GM19324 (cell line): Measurements from ENCODE around the gene PLCG2.
"Not testable (repeated sequence)": the region's sequence is repeated elsewhere in the genome, so short reads cannot be mapped to it uniquely, and the experiment has no call there.

Source experiments
- ATAC-seq: cut with Tn5 transposase; IDR thresholded peaks from one replicate; pipeline ENCODE4 v1.9.1; 2021; ENCODE audit warnings: mild to moderate bottlenecking, moderate library complexity; ENCODE audit not compliant: unreplicated experiment, low FRiP score

PLCG2 gene

GRCh38 chr16:81752876-81753227 is 26.2 kb upstream of the PLCG2 start:
- no peak for ATAC-seq

DNA sequence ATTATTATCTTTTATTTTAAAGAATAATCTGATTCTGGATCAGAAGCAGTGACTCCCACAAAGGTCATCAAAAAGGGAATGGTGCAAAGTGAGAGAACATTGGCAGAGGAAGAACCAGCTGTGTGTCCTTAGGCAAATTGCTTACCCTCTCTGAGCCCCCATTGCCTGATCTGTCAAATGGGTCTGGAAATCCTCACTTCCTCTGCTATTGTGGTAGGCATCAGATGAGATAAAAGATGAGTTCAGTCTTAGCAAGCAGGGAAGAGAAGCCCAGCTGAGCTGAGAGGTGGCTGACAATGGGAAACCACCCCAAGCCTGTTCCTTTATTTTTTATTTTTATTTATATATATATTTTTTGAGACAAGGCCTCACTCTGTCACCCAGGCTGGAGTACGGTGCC is 24.2 kb upstream of the PLCG2 start:
- ATAC-seq = no peak

- no peak for ATAC-seq
These were observed 23.0 kb upstream of the PLCG2 start for GRCh38 chr16:81755915-81756614.

DNA sequence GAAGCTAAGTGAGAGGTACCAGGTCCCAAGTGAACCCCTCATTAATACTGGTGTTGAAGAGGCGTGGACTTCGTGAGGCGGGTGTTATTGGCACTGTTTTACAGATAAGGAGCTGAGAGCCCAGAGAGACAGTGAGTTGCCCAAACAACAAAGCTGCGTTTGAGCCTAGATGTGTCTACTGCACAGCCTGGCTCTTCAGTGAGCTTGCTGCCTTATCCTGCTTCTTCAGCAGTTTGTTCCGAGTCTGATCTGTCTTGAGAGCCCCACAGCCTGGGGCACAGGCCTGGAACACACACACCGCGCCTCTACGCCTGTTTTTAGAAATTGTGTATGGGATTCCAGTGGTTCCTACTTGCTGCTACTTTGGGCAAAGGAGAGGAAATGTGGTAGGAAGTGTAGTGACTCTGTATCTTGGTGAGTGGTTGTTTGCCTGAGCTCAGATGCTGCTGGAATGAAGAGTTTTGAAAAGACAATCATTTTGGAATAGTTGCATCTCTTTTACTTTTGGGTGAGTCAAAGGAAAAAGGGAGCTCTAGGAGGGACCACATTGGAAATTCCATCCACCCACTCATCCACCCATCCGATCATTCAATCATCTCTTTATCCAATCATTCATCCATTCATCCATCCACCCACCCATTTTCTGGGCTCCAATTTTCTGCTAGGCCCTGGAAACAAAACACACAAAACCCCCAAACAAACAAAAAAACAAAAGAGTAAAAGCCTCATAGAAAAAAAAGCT is 22.3 kb upstream of the PLCG2 start:
- ATAC-seq = no peak

GRCh38 chr16:81758376-81758775 is 20.7 kb upstream of the PLCG2 start:
- no peak for ATAC-seq

DNA sequence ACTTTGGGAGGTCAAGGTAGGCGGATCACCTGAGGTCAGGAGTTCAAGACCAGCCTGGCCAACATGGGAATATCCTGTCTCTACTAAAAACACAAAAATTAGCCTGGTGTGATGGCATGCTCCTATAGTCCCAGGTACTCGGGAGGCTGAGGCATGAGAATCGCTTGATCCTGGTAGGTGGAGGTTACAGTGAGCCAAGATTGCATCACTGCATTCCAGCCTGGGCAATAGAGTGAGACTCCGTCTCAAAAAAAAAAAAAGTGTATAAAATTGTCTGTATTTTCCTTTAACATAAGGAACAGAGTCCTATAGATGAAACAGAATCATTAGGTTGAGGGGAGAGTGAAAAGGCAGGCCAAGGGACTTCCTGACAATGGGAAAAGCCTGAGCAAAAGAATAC is 16.8 kb upstream of the PLCG2 start:
- not testable (repeated sequence) for ATAC-seq

DNA sequence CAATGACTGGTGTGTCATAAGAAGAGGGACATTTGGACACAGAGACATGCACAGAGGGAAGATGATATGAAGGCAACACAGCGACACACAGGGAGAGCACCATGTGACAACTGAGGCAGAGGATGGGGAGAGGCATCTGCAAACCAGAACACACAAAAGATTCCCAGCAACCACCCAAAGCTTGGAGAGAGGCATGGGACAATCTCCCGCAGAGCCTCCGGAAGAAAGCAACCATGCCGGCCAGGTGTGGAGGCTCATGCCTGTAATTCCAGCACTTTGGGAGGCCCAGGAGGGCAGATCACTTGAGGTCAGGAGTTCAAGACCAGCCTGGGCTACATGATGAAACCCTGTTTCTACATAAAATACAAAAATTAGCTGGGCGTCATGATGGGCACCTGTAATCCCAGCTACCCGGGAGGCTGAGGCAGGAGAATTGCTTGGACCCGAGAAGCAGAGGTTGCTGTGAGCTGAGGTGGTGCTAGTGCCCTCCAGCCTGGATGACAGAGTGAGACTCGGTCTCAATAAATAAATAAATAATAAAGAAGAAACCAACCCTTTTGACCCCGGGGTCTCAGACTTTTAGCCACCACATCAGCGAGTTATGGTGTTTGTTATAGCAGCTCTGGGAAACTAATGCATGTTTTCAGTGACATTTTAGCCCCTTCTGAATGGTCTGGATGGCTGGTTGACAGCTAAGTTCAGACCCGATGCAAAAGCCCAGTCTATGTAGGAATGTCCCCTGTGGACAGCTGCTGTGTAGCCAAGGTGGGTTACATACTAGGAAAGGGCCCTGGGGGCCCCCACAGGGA is 13.8 kb upstream of the PLCG2 start:
- ATAC-seq = no peak

GRCh38 chr16:81765969-81766368 is 13.1 kb upstream of the PLCG2 start:
- no peak for ATAC-seq

GRCh38 chr16:81767987-81768592 is 11.0 kb upstream of the PLCG2 start:
- no peak for ATAC-seq

- no peak for ATAC-seq
These were observed 9.1 kb upstream of the PLCG2 start for GRCh38 chr16:81770008-81770407.

DNA sequence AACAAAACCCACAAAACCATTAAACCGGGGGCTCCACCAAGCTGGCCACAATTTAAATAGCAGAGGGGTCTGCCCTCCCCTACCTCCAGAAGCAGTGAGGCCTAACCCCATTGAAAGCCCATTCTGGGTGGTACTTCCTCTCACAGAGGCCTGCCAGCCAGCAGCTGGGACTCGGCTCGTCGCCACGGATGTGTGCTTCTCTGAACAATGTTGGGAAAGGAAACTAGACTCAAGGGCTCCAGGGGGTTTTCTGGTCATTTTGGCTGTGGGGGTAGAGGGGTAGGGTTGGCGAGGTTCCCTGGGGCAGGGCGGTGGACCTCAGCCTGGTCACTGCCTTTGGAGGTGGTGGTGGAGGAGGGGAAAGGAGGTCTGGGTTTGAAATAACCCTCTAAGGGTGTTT is 4.7 kb upstream of the PLCG2 start:
- no peak for ATAC-seq

- no peak for ATAC-seq
These were observed 3.5 kb upstream of the PLCG2 start for GRCh38 chr16:81775570-81775969.

DNA sequence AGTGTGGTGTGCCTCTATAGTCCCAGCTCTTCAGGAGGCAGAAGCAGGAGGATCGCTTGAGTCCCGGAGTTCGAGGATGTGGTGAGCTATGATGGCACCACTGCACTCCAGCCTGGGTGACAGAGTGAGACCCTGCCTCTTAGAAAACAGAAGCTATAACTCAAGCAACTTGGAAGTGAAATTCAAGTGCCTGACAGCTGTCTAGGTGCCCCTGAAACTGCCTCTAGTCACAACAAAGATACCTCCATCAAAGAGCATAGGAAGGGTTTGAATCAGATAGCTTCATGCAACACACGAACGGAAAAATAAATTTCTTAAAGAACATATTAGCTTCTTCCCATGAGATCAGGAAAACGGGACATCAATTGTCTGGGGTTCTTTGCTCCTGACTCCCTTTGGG is 860 bp upstream of the PLCG2 start:
- no peak for ATAC-seq

DNA sequence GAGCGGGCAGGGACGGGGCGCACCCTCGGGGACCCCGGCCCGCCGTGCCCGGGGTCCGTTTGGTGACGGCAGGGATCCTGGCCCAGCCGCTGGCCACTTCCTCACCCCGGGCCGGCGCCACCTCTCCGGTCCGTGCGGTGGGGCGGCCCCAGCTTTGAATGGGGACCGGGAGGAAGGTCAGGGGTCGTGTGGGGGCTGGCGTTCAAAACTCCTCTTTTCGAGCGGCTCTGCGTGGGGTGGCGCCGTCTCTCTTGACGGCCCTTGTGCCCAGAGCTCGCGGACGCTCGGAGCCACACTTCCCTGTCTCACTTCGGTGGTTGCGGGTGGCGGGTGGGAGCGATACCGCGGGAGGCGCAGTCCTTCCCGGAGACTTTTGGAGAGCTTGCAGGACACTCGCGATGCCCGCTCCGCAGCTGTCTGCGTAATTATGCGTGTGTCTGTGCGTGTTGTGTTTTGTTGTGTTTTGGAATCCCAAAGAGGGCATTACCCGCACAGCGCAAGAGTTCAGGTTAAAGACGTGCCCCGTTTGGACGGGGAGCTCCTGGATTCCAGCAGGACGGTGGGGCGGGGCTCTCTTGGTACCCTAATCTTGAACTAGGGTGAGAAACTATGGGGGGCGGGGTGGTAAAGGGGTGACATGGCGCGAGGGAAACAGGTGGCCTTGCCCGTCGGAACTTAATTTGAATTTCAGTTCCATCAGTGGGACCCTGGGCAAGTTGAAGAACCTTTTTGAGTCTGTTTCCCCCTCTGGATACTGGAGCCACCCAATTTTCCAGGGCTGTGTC is 637 bp downstream of the PLCG2 start:
- peak; percentile 14 for ATAC-seq

DNA sequence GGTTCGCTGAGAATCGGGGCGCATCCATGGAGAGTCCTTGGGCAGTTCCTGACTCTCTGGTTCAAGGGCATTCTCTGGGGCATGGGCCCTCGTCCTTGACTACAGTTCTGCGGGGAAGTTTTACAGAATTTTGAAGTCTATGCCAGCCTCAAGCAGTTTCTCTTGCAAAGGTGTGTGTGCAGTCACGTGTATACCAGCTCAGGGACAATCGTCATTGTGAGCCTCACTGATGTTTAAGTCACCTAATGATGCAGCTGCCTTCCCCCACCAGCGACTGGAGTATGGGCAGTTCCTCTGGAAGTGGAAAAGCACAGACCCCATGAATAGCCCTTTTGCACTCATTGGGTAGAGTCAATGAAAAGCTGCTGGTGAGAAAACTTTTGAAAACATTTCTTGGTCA is 1.3 kb downstream of the PLCG2 start:
- no peak for ATAC-seq

- no peak for ATAC-seq
These were observed 3.1 kb downstream of the PLCG2 start for GRCh38 chr16:81782236-81782635.

GRCh38 chr16:81784072-81784795 is 5.1 kb downstream of the PLCG2 start:
- no peak for ATAC-seq

DNA sequence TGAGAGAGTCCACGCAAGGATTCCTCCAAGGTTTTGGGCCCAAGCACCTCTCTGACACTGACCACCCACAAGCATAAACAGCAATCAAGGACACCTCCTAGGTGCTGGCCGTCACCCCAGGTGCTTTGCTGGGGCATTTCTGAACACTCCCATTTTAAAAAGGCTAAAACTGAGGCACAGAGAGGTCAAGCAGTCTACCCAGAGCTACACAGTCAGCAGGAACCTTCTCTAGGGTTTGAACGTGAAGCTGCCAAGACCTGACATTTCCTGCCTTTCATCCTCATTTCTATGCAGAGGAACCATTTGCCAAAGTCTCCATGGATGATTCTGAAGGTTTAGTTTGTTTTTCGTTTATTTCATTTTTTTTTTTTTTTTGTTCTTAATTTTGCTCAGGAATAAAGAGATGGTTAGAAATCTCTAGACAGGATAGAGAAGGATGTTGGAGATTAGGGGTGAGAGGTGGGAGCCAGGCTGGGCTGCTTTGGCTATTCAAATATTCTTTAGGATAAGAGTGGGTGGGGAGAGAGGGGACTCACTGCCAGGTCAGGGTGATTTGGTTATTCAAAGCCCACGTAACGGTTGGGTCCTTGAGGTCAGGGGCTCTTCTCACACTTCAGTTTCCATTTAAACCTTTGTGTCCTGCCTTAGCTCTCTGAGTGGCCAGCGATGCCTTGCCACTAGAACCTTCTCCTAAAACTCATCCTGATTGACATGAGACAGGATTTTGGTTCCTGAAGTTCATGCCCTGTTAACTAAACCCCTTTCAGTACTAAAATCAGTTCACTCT is 6.2 kb downstream of the PLCG2 start:
- no peak for ATAC-seq

DNA sequence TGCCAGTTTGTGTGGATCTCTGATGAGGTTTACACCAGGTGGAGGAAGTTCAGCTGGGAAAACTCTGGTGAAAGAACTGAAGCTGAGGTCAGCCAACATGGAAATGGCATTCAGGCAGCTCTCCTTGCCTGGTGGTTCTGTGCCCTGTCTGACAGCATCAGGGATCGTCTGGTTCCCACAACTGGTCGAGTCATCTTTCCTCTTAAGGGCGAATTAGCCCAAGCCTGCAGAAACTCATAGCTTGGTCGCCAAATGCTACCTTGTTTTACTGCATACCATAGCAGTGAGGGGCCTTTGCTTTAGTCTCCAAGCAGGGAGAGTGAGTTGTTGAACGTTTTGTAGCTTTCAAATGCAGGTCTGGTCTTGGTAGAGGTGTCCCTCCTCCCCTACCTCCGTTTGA is 7.2 kb downstream of the PLCG2 start:
- ATAC-seq = no peak
